Smooth muscle cell (in vitro differentiated cells): ENCODE data around the gene ATXN10. TPM values are rescaled to one million over a fixed set of nuclear protein-coding genes. Genes with fewer than 3 reads are reported as not detected.

Experiments
- DNase-seq: peaks from one replicate; lab custom pipeline; 2025; ENCODE audit not compliant: unreplicated experiment; lab: John Stamatoyannopoulos, UW
- H2AFZ ChIP-seq: fragments of 200-600 bp; sonication (generic); 2 replicates; pipeline ENCODE4 v1.6.0; 2016; ENCODE audit warnings: antibody characterized with exemption, low read depth, mild to moderate bottlenecking
- H3F3A ChIP-seq: fragments of 200-600 bp; sonication (generic); 2 replicates; pipeline ENCODE4 v1.6.0; 2017; ENCODE audit warnings: antibody characterized with exemption, low read depth
- H3K27ac ChIP-seq: fragments of 200-600 bp; sonication (generic); 2 replicates; pipeline ENCODE4 v1.5.1; 2016; ENCODE audit warnings: low read depth, mild to moderate bottlenecking
- H3K27me3 ChIP-seq: fragments of 200-600 bp; sonication (generic); 2 replicates; pipeline ENCODE4 v1.6.1; 2016; ENCODE audit warnings: low read depth, mild to moderate bottlenecking
- H3K36me3 ChIP-seq: fragments of 200-600 bp; sonication (generic); 2 replicates; pipeline ENCODE4 v1.5.1; 2016; ENCODE audit warnings: low read depth
- H3K4me1 ChIP-seq: fragments of 200-600 bp; sonication (generic); 2 replicates; pipeline ENCODE4 v1.5.1; 2016; ENCODE audit warnings: low read depth
- H3K4me2 ChIP-seq: fragments of 200-600 bp; sonication (generic); 2 replicates; pipeline ENCODE4 v1.6.0; 2016; ENCODE audit warnings: mild to moderate bottlenecking
- H3K4me3 ChIP-seq: fragments of 200-600 bp; sonication (generic); 2 replicates; pipeline ENCODE4 v1.5.1; 2016; ENCODE audit warnings: mild to moderate bottlenecking
- H3K79me2 ChIP-seq: fragments of 200-600 bp; sonication (generic); 2 replicates; pipeline ENCODE4 v1.6.0; 2016; ENCODE audit warnings: low read depth, mild to moderate bottlenecking
- H3K9ac ChIP-seq: fragments of 200-600 bp; sonication (generic); 2 replicates; pipeline ENCODE4 v1.6.0; 2016; ENCODE audit warnings: low read depth
- H3K9me3 ChIP-seq: fragments of 200-600 bp; sonication (generic); replicated peaks from 2 replicates; pipeline ENCODE4 v1.5.1; 2016; ENCODE audit warnings: low read depth
- H4K20me1 ChIP-seq: fragments of 200-600 bp; sonication (generic); 2 replicates; pipeline ENCODE4 v1.6.0; 2016; ENCODE audit warnings: low read depth
- whole genome bisulfite sequencing: methylation state at CpG from one replicate; pipeline ENCODE4 v1.1.7; 2016; ENCODE audit warnings: low lambda C conversion rate; 5-methylcytosine and 5-hydroxymethylcytosine counted together
- polyA plus RNA-seq: library from polyadenylated mRNA; unstranded; fragments of >200 nt; fragmentation: Nextera tagmentation; extraction: Ambion mirVana; gene quantifications from 2 replicates; pipeline ENCODE4 v1.2.1, GENCODE V29; 2016
- total RNA-seq: library from RNA; depleted of rRNA; stranded (reverse); fragments of >200 nt; gene quantifications from 2 replicates; pipeline ENCODE4 v1.2.3, GENCODE V29; 2014
- TF ChIP-seq, protein P1 (sequence below): fragments of 200-600 bp; sonication (generic); IDR thresholded peaks from 2 replicates; pipeline ENCODE4 v1.5.1; 2017; ENCODE audit warnings: borderline replicate concordance, mild to moderate bottlenecking, antibody characterized with exemption; ENCODE audit not compliant: insufficient read depth, poor library complexity, severe bottlenecking

The ATXN10 gene
- total and polyA plus RNA-seq, 2 experiments from 2014 or later, result 117 to 131 TPM

DNA sequence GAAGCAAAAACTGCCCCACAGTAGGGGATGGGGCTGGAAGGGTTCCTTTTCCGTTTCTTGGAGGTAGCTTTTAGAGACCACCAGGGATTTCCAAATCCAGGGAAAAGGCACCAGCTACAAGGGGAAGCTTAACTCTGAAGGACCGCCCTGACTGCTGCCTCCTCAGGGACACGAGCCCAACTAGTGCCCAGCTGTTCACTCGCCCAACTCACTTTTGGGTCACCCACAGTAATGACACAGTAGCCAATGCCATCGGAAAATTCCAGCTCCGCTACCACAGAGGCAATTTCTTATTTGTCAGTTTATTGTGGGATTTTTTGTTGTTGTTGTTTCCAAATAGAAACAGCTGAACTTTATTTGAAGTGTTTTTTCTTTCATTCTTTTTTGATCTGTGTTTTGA, 141.3 kb downstream of the ATXN10 start:
- H3K27me3 ChIP-seq, result no peaks in the 10 kb centered on the region
- no peak overlapping the region for H3K4me2 ChIP-seq
- DNase-seq, result no peak
- TF ChIP-seq, protein P1, sequence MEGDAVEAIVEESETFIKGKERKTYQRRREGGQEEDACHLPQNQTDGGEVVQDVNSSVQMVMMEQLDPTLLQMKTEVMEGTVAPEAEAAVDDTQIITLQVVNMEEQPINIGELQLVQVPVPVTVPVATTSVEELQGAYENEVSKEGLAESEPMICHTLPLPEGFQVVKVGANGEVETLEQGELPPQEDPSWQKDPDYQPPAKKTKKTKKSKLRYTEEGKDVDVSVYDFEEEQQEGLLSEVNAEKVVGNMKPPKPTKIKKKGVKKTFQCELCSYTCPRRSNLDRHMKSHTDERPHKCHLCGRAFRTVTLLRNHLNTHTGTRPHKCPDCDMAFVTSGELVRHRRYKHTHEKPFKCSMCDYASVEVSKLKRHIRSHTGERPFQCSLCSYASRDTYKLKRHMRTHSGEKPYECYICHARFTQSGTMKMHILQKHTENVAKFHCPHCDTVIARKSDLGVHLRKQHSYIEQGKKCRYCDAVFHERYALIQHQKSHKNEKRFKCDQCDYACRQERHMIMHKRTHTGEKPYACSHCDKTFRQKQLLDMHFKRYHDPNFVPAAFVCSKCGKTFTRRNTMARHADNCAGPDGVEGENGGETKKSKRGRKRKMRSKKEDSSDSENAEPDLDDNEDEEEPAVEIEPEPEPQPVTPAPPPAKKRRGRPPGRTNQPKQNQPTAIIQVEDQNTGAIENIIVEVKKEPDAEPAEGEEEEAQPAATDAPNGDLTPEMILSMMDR, result no peak
- no peaks in the 10 kb centered on the region for H3K4me1 ChIP-seq
- H3F3A ChIP-seq, result no peaks in the 10 kb centered on the region
- no peak overlapping the region for H3K4me3 ChIP-seq
- H3K9me3 ChIP-seq, result no peaks in the 10 kb centered on the region
- peaks cover 10% of the 10 kb centered on the region for H4K20me1 ChIP-seq
- peaks cover 6% of the 10 kb centered on the region for H3K79me2 ChIP-seq
- H3K36me3 ChIP-seq, result peaks cover 3% of the 10 kb centered on the region
- 98% methylated on average over 6 of the region's 6 CpGs for WGBS
- no peak overlapping the region for H3K27ac ChIP-seq
- H2AFZ ChIP-seq, result no peak overlapping the region
- H3K9ac ChIP-seq, result no peak overlapping the region

DNA sequence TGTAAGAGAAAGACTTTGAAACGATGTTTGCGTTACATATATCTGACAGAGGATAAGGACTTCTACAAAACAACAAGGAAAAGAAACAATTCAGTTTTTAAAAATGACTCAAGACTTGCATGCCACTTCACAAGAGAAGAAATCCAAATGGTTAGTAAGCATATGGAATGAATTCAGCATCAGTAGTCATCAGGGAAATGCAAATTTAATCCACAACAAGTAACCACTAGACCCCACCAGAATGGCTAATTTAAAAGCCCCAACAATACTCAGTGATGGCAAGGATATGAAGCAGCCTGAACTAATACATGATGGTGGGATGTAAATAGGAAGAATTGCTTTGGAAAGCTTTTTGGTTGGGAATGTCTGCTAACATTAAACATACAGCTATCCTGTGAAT, 142.6 kb downstream of the ATXN10 start:
- Histone ChIP-seq H4K20me1 (peaks cover 10% of the 10 kb centered on the region), H3K4me2 (no peak overlapping the region), H3K9me3 (no peaks in the 10 kb centered on the region), H3K4me1 (no peaks in the 10 kb centered on the region), H3K27ac (no peak overlapping the region), H2AFZ (no peak overlapping the region), H3K9ac (no peak overlapping the region), H3K4me3 (no peak overlapping the region), H3F3A (no peaks in the 10 kb centered on the region), H3K27me3 (no peaks in the 10 kb centered on the region), H3K36me3 (peaks cover 3% of the 10 kb centered on the region), H3K79me2 (peaks cover 4% of the 10 kb centered on the region)
- TF ChIP-seq, protein P1, result no peak
- WGBS, result 94% methylated on average over 2 of the region's 2 CpGs
- DNase-seq, result no peak

DNA sequence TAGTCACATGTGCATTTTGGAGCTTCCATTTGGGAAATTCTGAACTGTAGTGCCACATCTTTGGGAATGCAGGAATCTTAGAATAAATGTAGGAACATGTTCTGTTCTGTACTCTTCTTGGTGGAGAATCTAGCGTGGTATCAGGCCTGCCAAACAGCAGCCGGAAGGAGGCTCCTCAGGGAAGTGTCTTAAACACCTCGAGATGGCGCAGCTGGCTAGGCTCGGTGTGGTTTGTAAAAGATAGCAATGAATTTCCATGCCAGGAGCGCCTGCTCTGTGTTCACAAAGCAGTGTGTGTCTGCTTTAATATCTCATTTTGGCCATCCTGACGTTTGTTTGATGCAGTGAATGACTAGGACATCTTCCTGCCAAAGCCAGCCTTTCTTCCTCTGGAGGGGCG, 145.1 kb downstream of the ATXN10 start:
- WGBS, result 95% methylated on average over 8 of the region's 8 CpGs
- H3K27ac ChIP-seq, result no peak overlapping the region
- TF ChIP-seq, protein P1, result no peak
- no peaks in the 10 kb centered on the region for H3K79me2 ChIP-seq
- no peak overlapping the region for H3K4me3 ChIP-seq
- no peaks in the 10 kb centered on the region for H3K36me3 ChIP-seq
- no peaks in the 10 kb centered on the region for H3F3A ChIP-seq
- DNase-seq, result no peak
- H3K4me1 ChIP-seq, result no peaks in the 10 kb centered on the region
- H3K9ac ChIP-seq, result no peak overlapping the region
- no peak overlapping the region for H2AFZ ChIP-seq
- H3K27me3 ChIP-seq, result no peaks in the 10 kb centered on the region
- peaks cover 17% of the 10 kb centered on the region for H4K20me1 ChIP-seq
- no peaks in the 10 kb centered on the region for H3K9me3 ChIP-seq
- no peak overlapping the region for H3K4me2 ChIP-seq

DNA sequence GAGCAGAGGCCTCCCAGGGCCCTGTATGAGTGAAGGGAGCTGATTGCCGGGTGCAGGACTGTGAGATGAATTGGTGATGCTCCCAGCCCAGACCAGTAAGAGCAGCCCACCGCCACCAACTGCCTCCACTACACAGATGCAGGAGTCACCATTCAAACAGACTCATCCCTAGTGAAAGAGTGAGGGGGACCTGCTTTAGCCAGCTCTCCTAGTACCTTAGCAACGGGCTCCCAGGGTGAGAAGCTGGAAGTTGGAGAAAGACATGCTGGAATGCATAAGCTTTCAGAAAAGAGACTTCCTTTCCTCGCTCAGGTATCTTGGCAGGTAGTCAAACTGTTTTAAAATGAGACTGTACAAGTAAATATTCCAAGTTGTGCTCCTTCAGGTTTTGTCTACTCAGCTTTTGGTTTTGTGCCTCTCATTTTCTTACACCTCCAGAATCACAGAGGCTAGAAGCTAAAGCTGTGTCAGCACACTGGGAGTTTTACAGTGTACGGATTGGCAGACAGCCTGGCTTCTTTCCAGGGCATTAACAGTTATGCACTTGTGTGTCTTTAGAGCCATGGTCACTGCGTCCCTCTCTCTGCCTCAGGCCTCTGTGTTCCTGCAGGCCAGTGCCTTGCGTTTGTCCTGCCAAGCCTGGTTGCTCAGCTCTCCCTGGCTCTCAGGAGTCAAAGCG, 146.2 kb downstream of the ATXN10 start:
- no peak for DNase-seq
- WGBS, result 76% methylated on average over 8 of the region's 8 CpGs
- no peaks in the 10 kb centered on the region for H3K4me1 ChIP-seq

More for the DNA sequence above, 146.2 kb downstream of the ATXN10 start:
- Histone ChIP-seq H2AFZ (no peak overlapping the region), H3F3A (no peaks in the 10 kb centered on the region), H3K4me2 (no peak overlapping the region), H3K9ac (no peak overlapping the region), H3K9me3 (no peaks in the 10 kb centered on the region), H3K4me3 (no peak overlapping the region), H3K79me2 (no peaks in the 10 kb centered on the region), H3K27ac (no peak overlapping the region), H4K20me1 (peaks cover 19% of the 10 kb centered on the region), H3K27me3 (no peaks in the 10 kb centered on the region), H3K36me3 (no peaks in the 10 kb centered on the region)
- TF ChIP-seq, protein P1, result no peak
